HG03103 (cell line): ENCODE measurements around the gene AGBL3.
A peak's percentile ranks its signal among the peaks of the same experiment; 100 is the strongest.

Experiments
- ATAC-seq: cut with Tn5 transposase; IDR thresholded peaks from one replicate; pipeline ENCODE4 v1.9.1; 2021; ENCODE audit warnings: low read depth; ENCODE audit not compliant: unreplicated experiment

AGBL3 gene

GRCh38 chr7:134986363-134987251, at the start of gene AGBL3:
Gene AGBL3 (plus strand): TSS chr7:134986508. CDS start chr7:134987934, 1,426 bp downstream.
- peak; percentile 93 for ATAC-seq

DNA sequence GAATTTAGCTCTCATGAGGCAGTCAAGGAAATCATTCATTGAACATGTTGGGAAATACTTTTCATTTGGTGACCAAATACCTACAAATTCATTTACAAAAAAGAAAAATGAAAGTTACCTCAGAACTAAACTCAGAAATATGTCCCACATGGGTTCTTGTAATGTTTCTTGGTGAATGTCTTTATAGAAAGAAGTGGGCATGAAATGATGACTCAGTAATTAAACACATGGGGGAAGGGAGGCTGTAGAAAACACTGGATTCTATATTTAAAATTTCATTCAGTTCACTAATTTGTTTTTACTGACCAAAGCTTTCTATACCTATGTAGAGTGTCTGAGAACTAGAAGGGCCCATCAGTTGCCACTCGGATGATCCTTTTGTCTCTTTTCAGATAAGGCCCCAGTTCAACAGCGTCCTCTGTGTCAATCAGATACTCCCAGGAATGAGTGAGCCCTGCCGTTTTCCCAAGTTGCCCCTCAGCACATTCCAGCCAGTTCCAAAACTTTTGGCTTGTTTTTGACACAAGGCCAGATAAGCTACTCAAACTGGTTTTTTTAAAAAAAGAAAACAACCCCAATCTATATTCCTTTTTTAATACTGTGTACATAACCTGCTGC, 49.3 kb upstream of the AGBL3 start:
- no peak for ATAC-seq

DNA sequence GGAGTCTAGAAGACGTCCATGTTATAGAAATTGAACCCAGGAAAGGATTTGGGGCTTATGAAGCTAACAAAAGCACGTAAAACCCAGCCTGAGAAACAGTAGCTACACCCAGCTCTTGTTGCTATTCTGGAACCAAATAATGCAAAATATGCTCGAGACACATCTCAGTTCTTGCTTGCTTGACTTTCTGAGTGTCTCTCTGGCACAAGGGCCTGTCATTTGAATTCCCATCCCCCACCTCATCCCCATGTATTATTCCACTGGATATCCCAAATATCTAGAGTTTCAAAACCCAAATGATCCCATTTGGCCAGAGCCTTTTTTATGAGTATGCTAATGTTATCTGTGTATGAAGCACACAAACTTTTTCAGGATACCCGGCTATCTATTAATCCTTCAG, 48.2 kb upstream of the AGBL3 start:
- no peak for ATAC-seq

DNA sequence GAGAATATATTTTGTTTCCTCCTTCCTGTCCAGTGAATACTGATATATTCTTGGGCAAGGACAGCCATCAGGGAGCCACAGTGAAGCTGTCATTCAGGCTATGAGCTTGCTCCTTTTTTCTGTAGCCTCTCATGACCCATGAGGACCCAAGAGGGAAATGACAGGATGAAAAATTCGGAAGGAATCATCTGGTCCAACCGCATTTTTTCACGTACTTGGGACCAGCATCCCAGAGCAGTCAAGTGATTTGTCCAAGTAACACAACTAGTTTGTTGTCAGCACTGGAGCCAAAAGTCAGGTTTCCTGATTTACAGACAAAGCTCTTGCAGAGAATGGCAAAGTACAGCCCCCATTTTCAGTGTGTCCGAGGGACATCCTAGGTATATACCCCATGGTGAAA, 47.2 kb upstream of the AGBL3 start:
- no peak for ATAC-seq

GRCh38 chr7:134940729-134941128, 45.6 kb upstream of the AGBL3 start:
- no peak for ATAC-seq

DNA sequence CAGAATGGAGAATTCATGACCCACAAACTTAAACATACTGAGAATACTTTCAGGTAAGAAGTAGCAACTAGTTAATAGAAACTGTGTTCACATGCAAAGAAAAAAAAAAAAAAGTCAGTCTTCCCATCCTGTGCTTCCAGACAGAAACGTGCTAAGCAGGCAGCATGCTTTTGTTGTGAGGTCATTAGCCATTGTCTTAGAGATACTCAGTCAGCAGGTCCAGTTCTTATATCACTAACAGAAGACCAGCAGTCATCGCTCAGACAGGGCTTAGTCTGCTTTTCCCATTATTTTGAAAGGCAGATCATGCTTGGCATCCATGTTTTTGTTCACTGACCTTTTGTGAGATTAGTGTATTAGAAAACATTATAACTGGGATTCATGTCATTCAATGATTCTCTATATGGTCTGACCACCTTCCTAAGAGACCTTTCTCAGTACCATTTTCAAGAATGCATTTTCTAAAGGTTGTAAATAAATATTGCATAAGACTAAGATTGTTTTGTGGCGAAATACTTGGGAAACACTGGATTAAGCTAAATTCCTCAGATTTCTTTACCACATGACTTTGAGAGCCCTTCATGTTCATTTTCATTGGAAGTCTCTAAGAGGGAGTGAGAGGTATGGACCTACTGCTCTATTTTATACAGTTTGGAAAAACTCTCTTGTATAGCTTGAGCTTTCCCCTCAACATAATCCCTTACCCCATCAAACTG, 45.0 kb upstream of the AGBL3 start:
- no peak for ATAC-seq

DNA sequence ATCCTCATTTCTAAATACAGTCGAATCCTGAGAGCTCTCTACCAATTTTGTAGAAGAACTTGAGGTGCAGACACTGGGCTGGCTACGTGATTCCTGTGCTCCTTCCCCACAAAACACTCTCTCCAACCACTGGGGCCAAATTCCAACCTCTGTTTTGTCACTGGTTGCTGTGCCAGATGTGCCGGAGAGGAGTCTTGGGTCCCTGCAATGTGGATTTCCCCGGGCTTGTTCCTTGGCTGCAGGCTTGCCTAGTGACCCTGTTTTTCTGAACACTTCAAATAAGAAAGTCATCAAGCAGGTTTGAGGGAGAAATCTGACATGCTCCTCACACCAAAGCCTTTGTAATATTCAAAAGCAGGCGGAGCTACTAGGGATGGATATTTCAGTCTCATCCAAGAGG, 44.4 kb upstream of the AGBL3 start:
- ATAC-seq = no peak

GRCh38 chr7:134942690-134943466, 43.4 kb upstream of the AGBL3 start:
- no peak for ATAC-seq

GRCh38 chr7:134943785-134944400, 42.4 kb upstream of the AGBL3 start:
- ATAC-seq = peak; percentile 65

GRCh38 chr7:134945691-134946090, 40.6 kb upstream of the AGBL3 start:
- ATAC-seq = no peak

- ATAC-seq = no peak
Observed at GRCh38 chr7:134946260-134946659, 40.0 kb upstream of the AGBL3 start.

DNA sequence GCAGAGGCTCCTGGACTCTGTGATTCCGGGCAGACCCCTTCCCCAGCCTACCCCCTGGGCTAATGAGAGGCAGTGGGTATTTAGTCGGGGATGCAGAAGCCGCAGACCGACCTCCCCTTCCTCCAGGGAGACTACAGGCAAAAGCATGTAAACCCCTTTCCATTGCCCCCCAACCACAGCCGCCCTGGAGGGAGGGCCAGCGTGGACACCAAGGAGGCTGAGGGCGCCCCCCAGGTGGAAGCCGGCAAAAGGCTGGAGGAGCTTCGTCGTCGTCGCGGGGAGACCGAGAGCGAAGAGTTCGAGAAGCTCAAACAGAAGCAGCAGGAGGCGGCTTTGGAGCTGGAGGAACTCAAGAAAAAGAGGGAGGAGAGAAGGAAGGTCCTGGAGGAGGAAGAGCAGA, 39.0 kb upstream of the AGBL3 start:
- ATAC-seq = no peak

DNA sequence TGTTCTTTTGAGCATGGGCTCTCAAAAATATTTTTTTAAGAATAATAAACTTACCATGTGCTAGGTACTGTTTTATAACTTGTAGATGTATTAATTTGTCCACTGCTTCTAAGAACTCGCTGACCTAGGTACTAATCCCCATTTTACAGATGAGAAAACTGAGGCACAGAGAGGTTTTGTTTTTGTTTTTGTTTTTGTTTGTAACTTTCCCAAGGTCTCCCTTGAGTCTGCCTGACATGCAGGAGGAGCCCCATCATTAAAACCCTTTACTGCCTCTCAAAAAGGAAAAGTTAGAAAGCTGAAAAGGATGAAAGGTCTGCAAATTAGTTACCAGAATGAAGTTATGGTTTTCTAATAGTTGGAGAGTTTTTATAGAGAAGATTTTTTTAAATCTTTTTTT, 38.5 kb upstream of the AGBL3 start:
- no peak for ATAC-seq

- ATAC-seq = no peak
Observed at GRCh38 chr7:134948246-134948645, 38.1 kb upstream of the AGBL3 start.

GRCh38 chr7:134948736-134949135, 37.6 kb upstream of the AGBL3 start:
- no peak for ATAC-seq

DNA sequence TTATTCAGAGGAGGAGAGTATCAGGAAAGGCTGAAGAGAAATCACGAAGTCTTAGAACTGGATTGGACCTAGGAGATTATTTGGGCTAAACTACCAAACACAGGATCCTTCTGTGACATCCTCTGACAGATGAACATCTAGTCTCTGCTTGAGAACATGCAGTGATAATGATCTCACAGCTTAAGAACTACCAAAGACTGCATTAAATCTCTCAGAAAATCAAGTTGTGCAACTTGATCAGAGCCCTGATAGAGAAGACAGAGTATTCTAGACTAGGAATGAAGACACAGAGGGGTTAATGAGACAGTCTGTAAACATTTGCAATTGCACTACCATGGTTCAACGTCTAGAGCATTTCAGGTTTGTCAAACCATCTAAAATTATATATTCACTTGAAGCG, 37.1 kb upstream of the AGBL3 start:
- ATAC-seq = no peak

DNA sequence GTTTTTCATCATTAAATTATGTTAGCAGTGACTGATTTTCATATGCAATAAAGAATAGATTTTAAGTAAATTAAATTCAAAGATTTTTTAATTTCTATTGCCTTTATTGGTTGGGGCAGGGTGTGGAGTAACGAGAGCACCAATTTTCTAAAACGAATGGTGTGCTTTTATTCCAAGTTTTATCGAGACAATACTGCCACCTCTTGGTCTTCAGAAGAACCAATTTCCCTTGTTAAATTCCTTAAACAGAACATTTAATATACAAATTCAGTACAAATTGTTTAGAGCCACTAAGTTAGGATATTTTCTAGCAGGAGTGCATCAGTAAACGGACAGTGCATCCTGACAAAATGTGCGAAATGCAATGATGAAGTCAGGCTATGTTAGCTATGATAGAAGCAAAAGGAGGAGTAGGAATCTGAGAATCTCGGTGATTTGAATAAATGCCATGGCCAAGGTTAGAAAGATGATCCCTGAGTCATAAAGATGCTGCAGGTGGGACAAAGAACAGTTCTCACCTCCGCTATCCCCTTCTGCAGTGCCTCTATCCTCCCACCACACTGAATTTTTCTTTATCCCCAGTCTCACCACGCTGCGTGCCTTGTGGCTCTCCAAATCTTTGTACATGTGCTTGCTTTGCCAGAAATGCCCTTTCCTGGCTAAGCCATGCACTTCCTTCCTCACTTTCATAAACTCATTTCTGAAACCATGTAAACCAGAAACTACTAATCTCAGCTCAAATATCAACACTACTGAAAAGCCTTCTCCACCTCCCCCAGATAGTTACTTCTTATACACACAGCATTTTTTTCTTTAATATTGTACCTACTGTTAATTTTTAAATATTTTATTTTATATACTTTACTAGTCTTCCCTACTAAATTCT, 31.9 kb upstream of the AGBL3 start:
- no peak for ATAC-seq

DNA sequence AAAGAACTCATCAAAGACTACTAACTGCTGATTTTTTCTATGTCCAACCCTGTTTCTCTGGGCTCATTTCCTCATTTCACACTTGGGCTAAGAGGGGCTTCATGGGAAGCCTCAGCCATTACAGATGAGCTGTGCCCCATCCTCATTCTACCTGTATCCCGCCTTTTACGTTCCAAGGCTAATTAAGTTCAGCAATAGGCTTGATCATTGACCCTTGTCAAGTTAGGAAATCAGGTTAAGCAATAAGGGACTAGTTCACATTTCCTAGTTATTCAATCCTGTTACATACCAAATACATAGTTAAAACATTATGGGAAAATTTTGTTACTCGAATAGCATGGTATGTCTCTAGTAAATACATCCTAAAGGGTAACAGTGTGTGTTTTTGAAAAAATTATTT, 29.3 kb upstream of the AGBL3 start:
- ATAC-seq = no peak

GRCh38 chr7:134959810-134960209, 26.5 kb upstream of the AGBL3 start:
- ATAC-seq = no peak
